SU-DHL-6 (cell line): Measurements from ENCODE around the gene NLN.

Experiments used
- CTCF ChIP-seq: fragments of 200-600 bp; sonication (generic); IDR thresholded peaks from one replicate; pipeline ENCODE4 v1.5.1; 2017; ENCODE audit warnings: antibody characterized with exemption, mild to moderate bottlenecking, low read length, moderate library complexity; ENCODE audit not compliant: insufficient read depth, poor library complexity, severe bottlenecking
- EZH2phosphoT487 ChIP-seq: fragments of 200-600 bp; sonication (generic), shearing (Covaris generic); conservative IDR thresholded peaks from 2 replicates; pipeline ENCODE4 v1.6.1; 2018; ENCODE audit warnings: mild to moderate bottlenecking, antibody characterized with exemption, low read length, moderate library complexity, mixed read lengths

- TF ChIP-seq CTCF (no peak), EZH2phosphoT487 (no peak)
Measured at GRCh38 chr5:65730910-65731309, 8.9 kb downstream of the NLN start.
